Activated T-cell treated with anti-CD3 and anti-CD28 coated beads, Interleukin-2, amount 50 U/mL, for 72 hours (primary cell): Measurements from ENCODE around the gene MS4A8. TPM values are rescaled to one million over a fixed set of nuclear protein-coding genes. Genes with fewer than 3 reads are reported as not detected.
A peak's percentile ranks its signal among the peaks of the same experiment; 100 is the strongest.
"Not testable (repeated sequence)": the region's sequence is repeated elsewhere in the genome, so short reads cannot be mapped to it uniquely, and the experiment has no call there.

ENCODE experiments used
- ATAC-seq, 2 donors: fragments of 150-1000 bp; cut with Tn5 transposase; replicated peaks in 1 of 2; 2 replicates each; pipeline ENCODE4 v1.10.0; 2021; ENCODE audit warnings: moderate library complexity in 2 of 2, mild to moderate bottlenecking in 1 of 2
- DNase-seq, 2 donors: peaks; one replicate each; pipeline ENCODE4 v3.0.0; 2021 to 2022; ENCODE audit warnings: mixed read lengths in 1 of 2
- H3K27ac Mint-ChIP-seq: one replicate; pipeline ENCODE4 v1.8.0; 2022; ENCODE audit warnings: mild to moderate bottlenecking, moderate library complexity, mixed read lengths
- H3K27me3 Mint-ChIP-seq: one replicate; pipeline ENCODE4 v1.8.0; 2022; ENCODE audit warnings: low read depth, mixed read lengths
- H3K36me3 Mint-ChIP-seq, 2 donors: one replicate each; pipeline ENCODE4 v1.8.0; 2022; ENCODE audit warnings: mixed read lengths in 2 of 2, mild to moderate bottlenecking in 1 of 2; ENCODE audit not compliant: insufficient read depth in 2 of 2
- H3K4me1 Mint-ChIP-seq: one replicate; pipeline ENCODE4 v1.8.0; 2022; ENCODE audit warnings: low read depth, mixed read lengths
- H3K4me3 Mint-ChIP-seq, 2 donors: one replicate each; pipeline ENCODE4 v1.8.0; 2022; ENCODE audit warnings: mild to moderate bottlenecking in 2 of 2, mixed read lengths in 2 of 2, moderate library complexity in 2 of 2
- H3K9me3 Mint-ChIP-seq, 2 donors: one replicate each; pipeline ENCODE4 v1.8.0; 2022; ENCODE audit warnings: mixed read lengths in 2 of 2
- total RNA-seq, 2 donors: library from RNA; stranded (reverse); gene quantifications; one replicate each; pipeline ENCODE4 v1.2.3, GENCODE V29; 2022

MS4A8 gene
- total RNA-seq, 2 donors from 2014 or later = not detected

DNA sequence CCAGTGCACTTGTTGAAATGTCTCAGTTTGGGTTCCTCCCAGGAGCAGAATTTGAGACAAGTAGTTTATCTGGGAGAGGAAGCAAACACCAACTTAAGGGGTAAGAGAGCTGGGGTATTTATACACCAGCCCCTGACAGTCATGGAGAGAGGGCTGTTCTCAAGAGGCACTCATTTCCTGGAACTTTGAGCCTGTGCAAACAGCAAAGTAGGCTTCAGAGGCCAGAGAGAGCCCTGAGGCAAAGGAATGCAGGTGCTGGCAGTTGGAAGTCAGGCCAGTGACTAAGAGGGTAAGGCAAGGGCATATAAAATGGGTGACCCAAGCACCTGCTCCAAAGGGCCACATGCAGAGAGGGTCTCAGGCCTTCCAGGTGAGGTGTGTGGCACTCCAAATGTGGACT is 41.2 kb downstream of the MS4A8 start:
- Mint-ChIP-seq H3K4me3 (no peak overlapping the region), H3K27ac (no peak overlapping the region), H3K27me3 (peaks cover 16% of the 10 kb centered on the region), H3K9me3 (no peaks in the 10 kb centered on the region), H3K4me1 (no peaks in the 10 kb centered on the region), H3K36me3 (no peaks in the 10 kb centered on the region)
- no peak for DNase-seq
- ATAC-seq = no peak

DNA sequence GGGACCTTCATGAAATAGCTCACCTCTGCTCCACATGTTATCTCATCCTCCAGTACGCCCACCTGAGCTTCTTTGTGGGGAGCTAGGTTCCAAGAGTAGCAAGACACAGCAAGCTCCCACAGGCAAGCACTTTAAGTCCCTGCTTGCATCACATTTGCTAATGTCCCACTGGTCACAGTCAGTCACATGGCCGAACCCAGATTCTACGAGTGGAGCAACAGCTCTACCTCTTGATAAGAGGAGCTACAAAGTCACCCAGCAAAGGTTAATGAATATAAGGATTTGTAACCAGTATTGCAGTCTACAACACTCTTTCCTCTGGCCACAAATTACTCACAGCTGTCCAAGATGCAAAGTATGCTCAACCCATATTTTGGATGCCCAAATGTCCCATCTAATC is 42.0 kb downstream of the MS4A8 start:
- ATAC-seq = no peak
- DNase-seq = no peak
- no peaks in the 10 kb centered on the region for H3K36me3 Mint-ChIP-seq
- H3K4me1 Mint-ChIP-seq = no peaks in the 10 kb centered on the region
- H3K9me3 Mint-ChIP-seq = no peaks in the 10 kb centered on the region
- H3K27ac Mint-ChIP-seq = no peak overlapping the region
- no peak overlapping the region for H3K4me3 Mint-ChIP-seq
- H3K27me3 Mint-ChIP-seq = peaks cover 16% of the 10 kb centered on the region

DNA sequence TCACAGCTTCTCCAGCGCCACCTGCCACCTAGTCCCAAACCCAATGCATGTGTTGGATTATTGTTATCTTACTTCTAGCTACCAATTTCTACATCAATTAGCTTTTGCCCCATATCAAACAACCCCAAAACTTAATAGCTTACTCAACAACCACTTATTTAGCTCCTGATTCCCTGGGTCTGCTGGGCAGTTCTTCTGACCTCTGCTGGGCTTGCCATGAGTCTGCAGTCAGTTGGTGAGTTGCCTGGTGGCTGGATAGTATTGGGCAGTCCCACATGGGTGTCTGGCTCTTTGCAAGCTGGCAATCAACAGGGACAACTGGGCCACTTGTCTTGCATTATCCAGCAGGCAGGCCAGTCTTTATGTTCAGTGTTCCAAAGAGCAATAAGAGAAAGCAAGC is 43.6 kb downstream of the MS4A8 start:
- no peak overlapping the region for H3K27ac Mint-ChIP-seq
- ATAC-seq (no peak), DNase-seq (no peak)
- no peaks in the 10 kb centered on the region for H3K4me1 Mint-ChIP-seq
- H3K36me3 Mint-ChIP-seq = no peaks in the 10 kb centered on the region
- H3K9me3 Mint-ChIP-seq = peaks cover 0 to 3% of the 10 kb centered on the region in 2 donors
- H3K4me3 Mint-ChIP-seq = no peak overlapping the region
- peaks cover 9% of the 10 kb centered on the region for H3K27me3 Mint-ChIP-seq

DNA sequence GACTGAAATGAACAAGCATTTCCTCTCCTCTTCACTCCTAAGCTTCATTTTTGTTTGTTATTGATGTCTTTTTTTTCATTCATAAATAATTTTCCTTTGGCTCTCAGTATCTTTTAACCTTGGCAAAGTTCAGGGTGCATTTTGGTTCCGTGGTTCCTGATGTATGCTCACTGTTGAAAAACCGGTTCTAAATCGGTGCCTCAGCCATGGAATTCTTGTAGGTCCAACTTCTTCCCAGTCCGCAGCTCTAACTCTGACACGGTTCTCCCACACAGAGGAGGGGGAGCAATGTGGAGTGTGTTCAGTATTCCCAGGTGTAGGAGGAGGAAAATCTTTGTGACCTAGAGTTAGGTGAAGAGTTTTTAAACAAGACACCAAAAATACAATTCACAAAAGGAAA is 44.7 kb downstream of the MS4A8 start:
- no peak for DNase-seq
- Mint-ChIP-seq H3K27ac (no peak overlapping the region), H3K4me1 (no peaks in the 10 kb centered on the region), H3K27me3 (no peaks in the 10 kb centered on the region), H3K9me3 (peaks cover 0 to 3% of the 10 kb centered on the region in 2 donors), H3K4me3 (no peak overlapping the region), H3K36me3 (no peaks in the 10 kb centered on the region)
- ATAC-seq = no peak

DNA sequence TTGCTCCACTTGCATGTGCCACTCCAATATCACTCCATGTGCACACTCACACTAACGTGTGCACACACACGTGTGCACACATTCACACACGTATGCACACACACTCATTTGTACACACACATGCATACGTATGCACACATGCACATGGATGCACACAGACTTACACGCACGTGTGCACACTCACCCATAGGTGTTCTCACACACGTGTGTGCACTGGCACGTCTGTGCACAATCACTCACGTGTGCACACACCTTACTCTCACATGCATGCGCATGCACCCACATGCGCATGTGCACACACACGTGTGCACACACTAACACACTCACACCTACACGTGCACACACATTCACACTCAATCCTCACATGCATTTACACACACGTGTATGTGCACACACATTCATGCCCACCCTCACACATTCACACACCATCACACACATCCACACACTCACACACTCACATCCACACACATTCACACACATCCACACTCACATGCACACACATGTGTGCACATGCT is 48.0 kb downstream of the MS4A8 start:
- ATAC-seq (no peak), DNase-seq (no peak)
- Mint-ChIP-seq H3K27me3 (peaks cover 9% of the 10 kb centered on the region), H3K4me1 (no peaks in the 10 kb centered on the region), H3K36me3 (no peaks in the 10 kb centered on the region), H3K27ac (no peak overlapping the region), H3K4me3 (no peak overlapping the region), H3K9me3 (peaks cover 0 to 3% of the 10 kb centered on the region in 2 donors)

DNA sequence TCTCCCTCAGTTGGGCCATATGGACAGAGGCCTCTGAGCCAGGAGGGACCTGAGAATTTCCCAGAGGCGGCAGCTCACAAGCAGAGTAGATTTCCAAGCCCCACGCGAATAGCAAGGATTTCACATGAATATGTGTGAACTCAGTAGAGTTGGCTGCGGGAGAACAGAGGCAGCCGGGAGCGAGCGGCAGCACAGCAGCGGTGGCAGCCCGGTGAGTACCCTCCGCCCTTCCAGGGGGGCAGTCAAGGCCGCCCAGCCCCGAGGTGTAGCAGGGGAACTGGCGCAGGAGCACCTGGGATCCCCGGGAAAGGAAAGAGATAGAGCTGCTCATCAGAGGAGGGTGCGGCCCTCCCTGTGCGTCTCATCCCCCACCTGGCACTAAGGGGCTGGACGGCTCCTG is 48.8 kb downstream of the MS4A8 start:
- no peaks in the 10 kb centered on the region for H3K36me3 Mint-ChIP-seq
- H3K27me3 Mint-ChIP-seq = peaks cover 12% of the 10 kb centered on the region
- H3K27ac Mint-ChIP-seq = no peak overlapping the region
- H3K4me1 Mint-ChIP-seq = no peaks in the 10 kb centered on the region
- no peak overlapping the region for H3K4me3 Mint-ChIP-seq
- peaks cover 0 to 3% of the 10 kb centered on the region in 2 donors for H3K9me3 Mint-ChIP-seq
- ATAC-seq = no peak
- DNase-seq = no peak

DNA sequence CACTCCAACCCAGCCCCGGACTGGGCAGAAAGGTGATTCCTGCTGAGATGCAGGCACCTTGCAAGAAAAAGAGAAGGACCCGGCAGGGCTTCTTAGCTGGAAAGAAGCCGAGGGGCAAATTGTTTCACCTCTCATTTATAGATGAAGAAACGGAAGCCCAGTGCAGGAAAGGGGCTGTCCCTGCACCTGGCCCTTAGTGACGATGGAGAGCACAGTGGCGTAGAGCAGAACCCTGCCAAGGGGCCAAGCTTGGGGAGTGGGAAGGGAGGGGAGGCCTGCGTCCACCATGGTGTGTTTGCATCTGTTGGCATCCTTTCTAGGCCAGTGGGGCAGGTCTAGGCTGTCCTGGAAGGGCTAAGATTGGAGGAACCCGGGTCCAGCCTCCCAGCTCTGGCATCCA is 49.4 kb downstream of the MS4A8 start:
- H3K27me3 Mint-ChIP-seq = peaks cover 12% of the 10 kb centered on the region
- H3K36me3 Mint-ChIP-seq = no peaks in the 10 kb centered on the region
- peaks cover 0 to 3% of the 10 kb centered on the region in 2 donors for H3K9me3 Mint-ChIP-seq
- no peaks in the 10 kb centered on the region for H3K4me1 Mint-ChIP-seq
- no peak for DNase-seq
- H3K27ac Mint-ChIP-seq = no peak overlapping the region
- no peak overlapping the region for H3K4me3 Mint-ChIP-seq
- no peak for ATAC-seq

DNA sequence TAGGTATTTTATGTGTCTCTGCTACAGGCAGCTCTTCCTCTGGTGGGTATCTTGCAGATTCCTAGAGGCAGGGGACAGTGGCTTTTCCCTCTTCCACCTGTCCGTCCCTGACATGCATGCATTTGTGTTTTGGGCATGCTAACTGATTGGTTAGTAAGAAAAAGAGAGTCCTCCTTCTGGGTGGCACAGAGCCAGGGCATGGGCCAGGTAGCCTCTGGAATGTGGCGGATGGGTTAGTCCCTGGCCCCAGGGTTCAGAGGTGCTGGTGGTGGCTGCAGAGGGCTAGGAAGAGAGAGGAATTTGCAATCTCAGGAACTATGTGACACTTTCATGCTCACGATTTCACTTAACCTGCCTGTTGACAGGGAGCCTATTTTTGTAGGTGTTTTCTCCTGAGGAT is 51.5 kb downstream of the MS4A8 start:
- Mint-ChIP-seq H3K9me3 (peaks cover 0 to 3% of the 10 kb centered on the region in 2 donors), H3K4me1 (no peaks in the 10 kb centered on the region), H3K27me3 (peaks cover 12% of the 10 kb centered on the region), H3K36me3 (no peaks in the 10 kb centered on the region), H3K27ac (no peak overlapping the region), H3K4me3 (no peak overlapping the region)
- ATAC-seq (no peak), DNase-seq (no peak)

DNA sequence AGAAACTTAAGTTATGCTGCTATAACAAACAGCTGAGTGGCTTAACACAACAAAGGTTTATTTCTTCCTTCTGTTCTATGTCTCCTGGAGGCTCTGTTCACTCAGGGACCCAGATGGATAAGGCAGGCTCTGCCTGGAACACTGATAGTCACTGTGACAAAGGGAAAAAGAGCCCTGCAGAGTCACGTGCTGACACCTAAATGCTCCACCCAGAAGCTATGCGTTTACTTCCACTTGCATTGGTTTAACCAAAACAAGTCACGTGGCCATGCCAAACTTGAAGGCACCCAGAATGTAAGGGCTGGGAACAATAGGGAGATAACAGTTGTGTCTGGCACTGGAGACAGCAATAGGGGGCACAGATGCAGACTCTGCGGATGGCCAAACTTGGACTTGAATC is 53.9 kb downstream of the MS4A8 start:
- no peaks in the 10 kb centered on the region for H3K36me3 Mint-ChIP-seq
- ATAC-seq (no peak), DNase-seq (no peak)
- peaks cover 17% of the 10 kb centered on the region for H3K27me3 Mint-ChIP-seq
- H3K27ac Mint-ChIP-seq = no peak overlapping the region
- H3K4me3 Mint-ChIP-seq = no peak overlapping the region
- H3K9me3 Mint-ChIP-seq = no peaks in the 10 kb centered on the region
- H3K4me1 Mint-ChIP-seq = no peaks in the 10 kb centered on the region

DNA sequence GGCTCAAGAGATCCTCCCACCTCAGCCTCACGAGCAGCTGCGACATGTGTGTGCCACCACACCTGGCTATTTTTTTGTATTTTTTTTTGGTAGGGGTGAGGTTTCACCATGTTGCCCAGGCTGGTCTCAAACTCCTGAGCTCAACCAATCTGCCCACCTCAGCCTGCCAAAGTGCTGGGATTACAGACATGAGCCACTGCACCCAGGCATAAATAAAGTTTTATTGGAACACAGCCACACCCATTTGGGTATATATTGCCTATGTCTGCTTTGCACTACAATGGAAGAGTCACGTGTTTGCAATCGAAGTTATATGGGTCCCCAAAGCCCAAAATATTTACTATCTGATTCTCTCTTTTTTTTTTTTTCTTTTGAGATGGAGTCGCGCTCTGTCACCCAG is 55.5 kb downstream of the MS4A8 start:
- Mint-ChIP-seq H3K9me3 (no peaks in the 10 kb centered on the region), H3K27ac (no peak overlapping the region), H3K27me3 (peaks cover 32% of the 10 kb centered on the region), H3K4me3 (no peak overlapping the region), H3K36me3 (no peaks in the 10 kb centered on the region), H3K4me1 (no peaks in the 10 kb centered on the region)
- DNase-seq = no peak
- no peak for ATAC-seq

DNA sequence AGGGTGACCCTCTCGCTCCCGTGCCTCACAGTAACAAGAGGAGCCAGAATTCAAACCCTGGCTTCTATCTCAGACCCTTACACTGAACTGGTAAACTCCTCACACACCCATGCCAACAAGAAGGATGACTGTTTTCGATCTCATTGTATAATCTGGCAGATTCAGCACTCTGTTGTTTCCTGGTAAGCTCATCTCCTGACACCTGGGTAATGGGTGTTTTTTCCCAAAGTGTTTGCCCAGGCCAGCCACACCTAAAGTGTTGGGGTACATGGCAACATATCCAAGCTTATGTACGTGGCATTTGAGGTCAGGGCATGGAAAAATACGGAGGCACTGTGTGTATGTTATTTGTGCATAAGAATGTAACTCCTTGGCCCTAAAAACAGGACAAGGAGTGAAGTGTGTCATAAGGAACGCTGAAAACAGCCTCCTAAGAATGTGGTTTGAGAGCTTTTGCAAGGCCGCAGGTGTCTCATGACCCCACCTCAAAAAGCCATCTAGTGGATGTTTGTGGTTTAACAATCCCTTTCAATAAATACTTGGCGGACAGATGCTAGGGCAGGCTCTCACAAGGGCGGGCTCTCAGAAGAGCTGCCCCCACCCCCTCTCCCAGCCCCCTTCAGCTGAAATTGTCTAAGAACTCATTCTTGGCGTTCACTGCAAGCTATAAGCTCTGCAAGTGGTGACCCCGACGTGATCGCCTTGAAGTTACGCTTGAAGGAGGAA is 57.1 kb downstream of the MS4A8 start, which contains the start of gene MS4A15:
Gene MS4A15, plus strand, starts transcription at position 561 of the 726 bp plus-strand sequence. CDS start 6,867 bp downstream, outside the sequence.
- H3K36me3 Mint-ChIP-seq = no peaks in the 10 kb centered on the region
- peaks cover 42% of the 10 kb centered on the region for H3K27me3 Mint-ChIP-seq
- no peak within 1 kb of the TSS for H3K27ac Mint-ChIP-seq
- no peaks in the 10 kb centered on the region for H3K4me1 Mint-ChIP-seq
- H3K9me3 Mint-ChIP-seq = no peaks in the 10 kb centered on the region
- no peak within 1 kb of the TSS for H3K4me3 Mint-ChIP-seq
- ATAC-seq = peak in 1 of 2 donors; percentile 43
- no peak for DNase-seq

DNA sequence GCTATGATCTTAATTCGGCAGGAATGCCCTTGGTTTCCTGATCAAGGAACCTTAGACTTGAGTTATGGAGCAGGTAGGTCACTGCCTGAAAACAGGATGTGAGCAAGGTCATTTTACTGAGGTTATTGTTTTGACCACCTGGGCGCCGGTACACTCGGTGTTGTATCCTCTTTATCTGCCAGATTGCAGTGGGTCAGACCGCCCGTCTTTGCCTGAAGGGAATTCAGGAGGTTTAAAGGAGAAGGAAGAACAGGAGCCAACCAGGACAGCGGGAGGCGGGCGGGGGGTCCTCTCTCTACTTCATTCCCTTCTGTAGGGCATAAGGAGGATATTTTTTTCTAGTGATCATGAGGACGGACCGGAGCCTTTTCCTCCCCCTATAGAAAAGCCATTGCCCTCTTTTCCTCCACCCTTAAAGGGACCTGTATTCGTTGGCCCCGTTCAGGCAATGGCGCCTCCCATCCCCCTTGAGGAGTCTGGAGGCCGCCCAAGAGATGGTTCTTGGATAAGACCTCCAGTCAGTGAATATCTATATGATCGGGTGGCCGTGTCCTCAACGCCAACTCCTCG is 57.9 kb downstream of the MS4A8 start:
- ATAC-seq (no peak), DNase-seq (no peak)
- Mint-ChIP-seq H3K27me3 (peaks cover 34% of the 10 kb centered on the region), H3K4me1 (no peaks in the 10 kb centered on the region), H3K27ac (no peak overlapping the region), H3K4me3 (no peak overlapping the region), H3K9me3 (no peaks in the 10 kb centered on the region), H3K36me3 (no peaks in the 10 kb centered on the region)

DNA sequence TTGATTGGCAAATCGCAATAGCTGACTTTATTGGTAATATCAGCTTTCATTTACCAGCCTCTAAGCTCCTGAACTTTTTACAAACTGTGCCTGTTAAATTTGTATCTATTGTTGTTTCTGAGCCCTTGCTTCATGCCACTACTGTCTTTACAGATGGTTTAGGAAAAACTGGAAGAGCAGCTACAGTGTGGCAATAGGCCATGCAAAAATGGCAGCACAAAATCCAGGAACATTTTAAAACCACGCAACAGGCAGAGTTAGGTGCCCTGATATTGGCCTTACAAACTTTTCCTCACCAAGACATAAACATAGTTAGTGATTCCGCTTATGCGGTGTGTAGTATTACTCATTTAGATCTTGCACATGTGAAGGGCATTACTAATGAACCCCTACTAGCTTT is 59.3 kb downstream of the MS4A8 start:
- not testable (repeated sequence) for H3K27ac Mint-ChIP-seq, ATAC-seq, H3K4me3 Mint-ChIP-seq, H3K4me1 Mint-ChIP-seq, H3K9me3 Mint-ChIP-seq, DNase-seq, H3K36me3 Mint-ChIP-seq
- H3K27me3 Mint-ChIP-seq = peaks cover 30% of the 10 kb centered on the region
